C4-2B (cell line): ENCODE results near the gene MICU1.

ENCODE experiments used
- CTCF ChIP-seq: fragments of 450-650 bp; conservative IDR thresholded peaks from 2 replicates; pipeline ENCODE4 v1.5.1; 2017; ENCODE audit warnings: mild to moderate bottlenecking
- ZFX ChIP-seq: fragments of 450-650 bp; IDR thresholded peaks from 2 replicates; pipeline ENCODE4 v1.6.1; 2017

DNA sequence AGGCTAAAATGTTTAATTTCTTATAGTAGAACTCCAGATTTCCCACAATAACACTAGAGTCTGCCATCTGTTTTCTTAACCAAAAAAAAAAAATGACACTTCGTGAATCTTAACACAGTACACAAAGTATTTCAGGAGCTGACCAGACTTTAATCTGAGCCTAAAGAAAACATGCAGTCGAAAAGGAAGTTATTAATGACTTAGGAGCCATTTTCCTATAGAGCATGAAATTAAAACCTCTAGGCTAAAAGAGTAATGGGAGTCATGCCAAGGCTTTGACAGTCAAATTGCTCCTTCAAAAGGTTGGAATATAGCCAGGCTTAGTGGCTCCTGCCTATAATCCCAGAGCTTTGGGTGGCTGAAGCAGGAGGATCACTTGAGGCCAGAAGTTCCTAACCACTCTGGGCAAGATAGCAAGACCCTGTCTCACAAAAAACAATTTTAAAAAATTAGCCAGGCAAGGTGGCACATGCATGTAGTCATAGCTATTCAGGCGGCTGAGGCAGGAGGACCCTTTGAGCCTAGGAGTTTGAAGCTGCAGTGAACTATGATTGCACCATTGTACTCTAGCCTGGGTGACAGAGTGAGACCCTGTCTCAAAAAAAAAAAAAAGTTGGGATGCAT lies 13.6 kb downstream of the MICU1 start:
- TF ChIP-seq CTCF (no peak), ZFX (no peak)
